ENCODE measurements around the gene KIAA1671.

Gene KIAA1671

GRCh38 chr22:24952837-24953383 is 394 bp downstream of the KIAA1671 start:
- no peaks in the 10 kb centered on the region for H4K20me1 ChIP-seq (ENCODE audit: insufficient read depth, low read length, poor library complexity, severe bottlenecking)
- H3K9ac ChIP-seq (ENCODE audit: low read depth, low read length, poor library complexity, severe bottlenecking), result no peak overlapping the region
- no peaks in the 10 kb centered on the region for H3K79me2 ChIP-seq (ENCODE audit: insufficient read depth, low read length)
- no peak overlapping the region for H2AFZ ChIP-seq (ENCODE audit: low read length)
- no peaks in the 10 kb centered on the region for H3K36me3 ChIP-seq (ENCODE audit: insufficient read depth, low read length)
- no peak overlapping the region for H3K4me3 ChIP-seq (ENCODE audit: low read length, poor library complexity, severe bottlenecking)
- H3K4me2 ChIP-seq (ENCODE audit: low read depth, low read length, poor library complexity, severe bottlenecking), result no peak overlapping the region
- H3K4me1 ChIP-seq (ENCODE audit: insufficient read depth, low read length, poor library complexity, severe bottlenecking), result no peaks in the 10 kb centered on the region
- no peaks in the 10 kb centered on the region for H3K9me2 ChIP-seq (replicated peaks; ENCODE audit: low read depth, low read length)
- H3F3A ChIP-seq (ENCODE audit: low read depth), result no peaks in the 10 kb centered on the region
- TF ChIP-seq EZH2phosphoT487 (IDR thresholded peaks at IDR 0.05; ENCODE audit: borderline replicate concordance) (no peak), CTCF (conservative IDR thresholded peaks at IDR 0.05; ENCODE audit: low read length) (no peak)
- H3K9me3 ChIP-seq (ENCODE audit: insufficient read depth, low read depth, low read length), result no peaks in the 10 kb centered on the region
- H3K27me3 ChIP-seq (ENCODE audit: insufficient read depth, low read length, poor library complexity, severe bottlenecking), result no peaks in the 10 kb centered on the region

- Histone ChIP-seq H3K9ac (ENCODE audit: low read depth, low read length, poor library complexity, severe bottlenecking) (no peak overlapping the region), H3K9me3 (ENCODE audit: insufficient read depth, low read depth, low read length) (no peaks in the 10 kb centered on the region), H3K4me3 (ENCODE audit: low read length, poor library complexity, severe bottlenecking) (no peak overlapping the region), H3K4me2 (ENCODE audit: low read depth, low read length, poor library complexity, severe bottlenecking) (no peak overlapping the region), H3K9me2 (replicated peaks; ENCODE audit: low read depth, low read length) (no peaks in the 10 kb centered on the region), H3K4me1 (ENCODE audit: insufficient read depth, low read length, poor library complexity, severe bottlenecking) (no peaks in the 10 kb centered on the region), H3F3A (ENCODE audit: low read depth) (no peaks in the 10 kb centered on the region), H2AFZ (ENCODE audit: low read length) (no peak overlapping the region), H3K27me3 (ENCODE audit: insufficient read depth, low read length, poor library complexity, severe bottlenecking) (no peaks in the 10 kb centered on the region), H3K79me2 (ENCODE audit: insufficient read depth, low read length) (no peaks in the 10 kb centered on the region), H3K36me3 (ENCODE audit: insufficient read depth, low read length) (no peaks in the 10 kb centered on the region), H4K20me1 (ENCODE audit: insufficient read depth, low read length, poor library complexity, severe bottlenecking) (no peaks in the 10 kb centered on the region)
- TF ChIP-seq CTCF (conservative IDR thresholded peaks at IDR 0.05; ENCODE audit: low read length) (no peak), EZH2phosphoT487 (IDR thresholded peaks at IDR 0.05; ENCODE audit: borderline replicate concordance) (no peak)
Measured at GRCh38 chr22:24953384-24954113, 1.0 kb downstream of the KIAA1671 start.

GRCh38 chr22:24954114-24954463 is 1.6 kb downstream of the KIAA1671 start:
- H4K20me1 ChIP-seq (ENCODE audit: insufficient read depth, low read length, poor library complexity, severe bottlenecking), result no peaks in the 10 kb centered on the region
- H3K9me2 ChIP-seq (replicated peaks; ENCODE audit: low read depth, low read length), result no peaks in the 10 kb centered on the region
- H3K9ac ChIP-seq (ENCODE audit: low read depth, low read length, poor library complexity, severe bottlenecking), result no peak overlapping the region
- no peaks in the 10 kb centered on the region for H3K9me3 ChIP-seq (ENCODE audit: insufficient read depth, low read depth, low read length)
- H3K36me3 ChIP-seq (ENCODE audit: insufficient read depth, low read length), result no peaks in the 10 kb centered on the region
- H3K4me2 ChIP-seq (ENCODE audit: low read depth, low read length, poor library complexity, severe bottlenecking), result no peak overlapping the region
- no peak for TF ChIP-seq CTCF (conservative IDR thresholded peaks at IDR 0.05; ENCODE audit: low read length)
- no peak for TF ChIP-seq EZH2phosphoT487 (IDR thresholded peaks at IDR 0.05; ENCODE audit: borderline replicate concordance)
- H2AFZ ChIP-seq (ENCODE audit: low read length), result no peak overlapping the region
- no peaks in the 10 kb centered on the region for H3K4me1 ChIP-seq (ENCODE audit: insufficient read depth, low read length, poor library complexity, severe bottlenecking)
- no peaks in the 10 kb centered on the region for H3K79me2 ChIP-seq (ENCODE audit: insufficient read depth, low read length)
- H3F3A ChIP-seq (ENCODE audit: low read depth), result no peaks in the 10 kb centered on the region
- no peak overlapping the region for H3K4me3 ChIP-seq (ENCODE audit: low read length, poor library complexity, severe bottlenecking)
- no peaks in the 10 kb centered on the region for H3K27me3 ChIP-seq (ENCODE audit: insufficient read depth, low read length, poor library complexity, severe bottlenecking)

All from Loucy (cell line).